Measurements from ENCODE around the gene HLA-B.
A peak's percentile ranks its signal among the peaks of the same experiment; 100 is the strongest.

HLA-B gene

GRCh38 chr6:31356946-31357466 lies at the start of gene HLA-B (continued):
- TF ChIP-seq HOXD13 (CRISPR knock-in tag; IDR thresholded peaks at IDR 0.05; ENCODE audit: borderline replicate concordance) (no peak), ZNF148 (tag by site-specific recombination; IDR thresholded peaks at IDR 0.05; ENCODE audit: borderline replicate concordance) (no peak), TCF7L2 (IDR thresholded peaks at IDR 0.05; ENCODE audit: borderline replicate concordance, low read depth, low read length) (no peak), ZNF777 (tag by site-specific recombination; IDR thresholded peaks at IDR 0.05; ENCODE audit: borderline replicate concordance) (no peak), ZNF155 (tag by site-specific recombination; IDR thresholded peaks at IDR 0.05) (no peak), ZNF555 (tag by site-specific recombination; conservative IDR thresholded peaks at IDR 0.05) (no peak), KLF17 (tag by site-specific recombination; IDR thresholded peaks at IDR 0.05) (0 out of 2 replicates have a peak, but pooled peaks have one; percentile 47), ZNF830 (tag by site-specific recombination; IDR thresholded peaks at IDR 0.05; ENCODE audit: low read depth) (no peak), TSHZ1 (tag by site-specific recombination; IDR thresholded peaks at IDR 0.05; ENCODE audit: borderline replicate concordance) (no peak), ZNF2 (tag by site-specific recombination; IDR thresholded peaks at IDR 0.05) (no peak; the same call in 1 of the 2 replicates), ZNF341 (tag by site-specific recombination; IDR thresholded peaks at IDR 0.05; ENCODE audit: low read depth) (peak; percentile 13; the same call in 1 of the 2 replicates), ZNF529 (tag by site-specific recombination; IDR thresholded peaks at IDR 0.05; ENCODE audit: insufficient replicate concordance) (no peak), HOXC10 (CRISPR knock-in tag; IDR thresholded peaks at IDR 0.05) (no peak), ZNF549 (tag by site-specific recombination; IDR thresholded peaks at IDR 0.05) (no peak), MEIS1 (CRISPR knock-in tag; IDR thresholded peaks at IDR 0.05; ENCODE audit: borderline replicate concordance) (no peak), ZNF488 (tag by site-specific recombination; IDR thresholded peaks at IDR 0.05) (no peak), ZNF501 (tag by site-specific recombination; IDR thresholded peaks at IDR 0.05) (peak; percentile 51; the same call in 1 of the 2 replicates), ZNF18 (tag by site-specific recombination; IDR thresholded peaks at IDR 0.05) (no peak), ZNF24 (tag by site-specific recombination; IDR thresholded peaks at IDR 0.05) (0 out of 2 replicates have a peak, but pooled peaks have one; percentile 15), ZNF302 (tag by site-specific recombination; IDR thresholded peaks at IDR 0.05; ENCODE audit: low read depth) (no peak), ZSCAN16 (tag by site-specific recombination; IDR thresholded peaks at IDR 0.05) (no peak), ZNF37A (tag by site-specific recombination; IDR thresholded peaks at IDR 0.05) (no peak), ZNF169 (tag by site-specific recombination; IDR thresholded peaks at IDR 0.05) (no peak), ZNF274 (IDR thresholded peaks at IDR 0.05; ENCODE audit: low read length) (no peak), ZNF274 (tag by site-specific recombination; IDR thresholded peaks at IDR 0.05; ENCODE audit: borderline replicate concordance) (no peak), ZNF416 (tag by site-specific recombination; IDR thresholded peaks at IDR 0.05) (no peak), PATZ1 (tag by site-specific recombination; IDR thresholded peaks at IDR 0.05) (peak; percentile 67), ZNF624 (tag by site-specific recombination; IDR thresholded peaks at IDR 0.05) (no peak), ZNF514 (tag by site-specific recombination; IDR thresholded peaks at IDR 0.05) (no peak)

Measured in HEK293 (cell line).